GM19023 (cell line): ENCODE data around the gene ZNF264.
"Not testable (repeated sequence)": the region's sequence is repeated elsewhere in the genome, so short reads cannot be mapped to it uniquely, and the experiment has no call there.

Source experiments
- ATAC-seq: cut with Tn5 transposase; IDR thresholded peaks from one replicate; pipeline ENCODE4 v1.9.1; 2021; ENCODE audit warnings: mild to moderate bottlenecking, moderate library complexity; ENCODE audit not compliant: unreplicated experiment

ZNF264 gene

DNA sequence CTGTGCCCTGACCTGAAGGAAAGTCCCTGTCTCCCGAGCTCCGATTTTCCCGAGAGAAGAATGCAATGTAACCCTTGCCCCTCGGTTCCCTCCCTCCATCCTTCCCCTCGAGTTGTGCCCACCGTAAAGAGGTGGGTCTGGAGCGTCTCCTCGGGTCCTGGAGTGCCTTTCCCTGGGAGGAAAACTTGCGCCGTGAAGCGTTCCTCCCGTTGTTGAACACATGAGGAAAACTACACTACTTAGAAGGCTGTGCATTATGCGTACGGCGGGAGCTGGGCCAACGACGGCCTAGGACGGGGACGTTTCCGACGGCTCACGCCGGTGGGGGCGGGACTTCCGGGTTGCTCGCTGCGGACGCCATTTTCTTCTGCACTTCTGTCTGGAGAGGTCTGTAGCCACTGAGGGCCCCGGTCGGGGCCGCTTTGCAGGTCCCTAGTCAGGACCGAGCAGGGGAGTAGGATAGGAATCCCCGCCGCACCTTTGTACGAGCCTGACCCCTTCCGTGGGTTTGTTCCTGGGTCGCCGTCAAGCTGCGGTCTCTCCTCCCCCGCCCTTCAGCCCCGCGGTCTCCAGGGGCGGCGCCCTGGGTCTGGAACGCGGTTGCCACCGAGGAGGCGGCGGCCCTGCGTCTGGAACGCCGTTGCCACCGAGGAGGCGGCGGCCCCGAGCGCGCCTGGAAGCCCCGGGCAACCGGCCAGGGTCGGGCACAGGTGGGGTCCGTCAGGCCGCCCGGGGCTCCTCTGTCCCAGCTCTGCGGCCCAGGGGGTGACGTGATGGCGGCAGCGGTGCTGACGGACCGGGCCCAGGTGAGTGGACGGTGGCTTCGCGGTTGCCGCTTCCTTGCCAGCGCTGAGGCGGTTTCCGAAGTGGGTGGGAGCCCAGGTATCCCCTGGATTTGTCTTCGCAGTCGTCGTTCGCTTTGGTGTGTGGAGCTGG, at the start of gene ZNF264:
ZNF264 (plus strand) TSS at position 360 of the 936 bp plus-strand sequence; CDS start at position 774, 414 bp downstream.
- ATAC-seq = peak; percentile 96

DNA sequence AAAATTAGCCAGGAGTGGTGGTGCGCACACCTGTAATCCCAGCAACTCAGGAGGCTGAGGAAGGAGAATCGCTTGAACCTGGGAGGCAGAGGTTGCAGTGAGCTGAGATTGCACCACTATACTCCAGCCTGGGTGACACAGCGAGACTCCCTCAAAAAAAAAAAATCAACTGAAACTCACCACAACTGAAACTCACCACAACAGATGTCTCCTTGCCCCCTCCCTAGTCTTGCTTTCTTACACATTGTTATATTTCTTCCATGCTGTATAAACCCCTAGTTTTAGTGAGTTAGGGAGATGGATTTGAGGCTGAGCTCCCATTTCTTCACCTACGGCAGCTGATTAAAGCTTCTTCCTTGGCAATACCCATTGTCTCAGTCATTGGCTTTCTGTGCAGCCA, 49.6 kb upstream of the ZNF264 start:
- ATAC-seq = no peak

- ATAC-seq = no peak
Observed at GRCh38 chr19:57152921-57153320, 38.4 kb upstream of the ZNF264 start.

- no peak for ATAC-seq
Observed at GRCh38 chr19:57161985-57162539, 29.2 kb upstream of the ZNF264 start.

DNA sequence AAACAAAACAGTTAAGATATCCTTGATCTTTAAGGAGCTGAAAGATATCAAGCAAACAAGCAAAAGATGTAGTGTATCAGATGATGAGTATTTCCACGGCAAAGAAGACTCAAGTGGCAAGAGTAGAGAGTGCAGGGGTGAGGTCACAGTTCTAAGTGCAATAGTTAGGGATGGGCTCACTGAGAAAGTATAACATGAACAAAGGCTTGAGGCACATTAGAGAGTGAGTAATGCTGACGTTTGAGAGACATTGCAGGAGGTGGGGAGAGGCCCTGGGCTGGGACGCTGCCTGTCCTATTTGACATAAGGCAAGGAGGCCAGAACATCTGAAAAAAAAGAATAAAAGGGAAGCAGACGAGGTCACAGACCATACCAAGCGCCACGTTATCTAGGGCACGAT, 25.5 kb upstream of the ZNF264 start:
- ATAC-seq = no peak

DNA sequence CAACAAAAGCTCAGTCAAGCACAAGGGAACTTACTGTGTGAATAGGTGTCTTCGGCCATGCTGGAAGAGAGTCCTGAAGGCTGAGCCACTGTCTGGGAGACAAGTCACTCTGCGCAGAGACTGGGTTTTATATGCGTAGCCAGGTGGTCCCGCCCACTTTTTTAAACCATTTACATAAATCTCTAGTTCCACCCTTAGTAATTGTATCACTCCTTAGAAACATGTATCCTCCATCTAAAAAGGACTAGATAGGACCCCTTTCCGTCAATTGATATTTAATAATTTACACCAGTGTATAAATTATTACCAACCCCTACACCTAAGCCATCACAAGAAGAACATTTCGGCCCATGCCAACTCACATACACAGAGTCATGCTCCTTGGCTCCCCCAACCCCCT, 23.9 kb upstream of the ZNF264 start, which contains the start of gene DUXA:
DUXA (minus strand) TSS at position 101 of the 400 bp plus-strand sequence; CDS start at position 59, 42 bp downstream.
- no peak for ATAC-seq

GRCh38 chr19:57171551-57172081, 19.7 kb upstream of the ZNF264 start:
- ATAC-seq = no peak

- ATAC-seq = no peak
Observed at GRCh38 chr19:57190301-57190700, 999 bp upstream of the ZNF264 start.

DNA sequence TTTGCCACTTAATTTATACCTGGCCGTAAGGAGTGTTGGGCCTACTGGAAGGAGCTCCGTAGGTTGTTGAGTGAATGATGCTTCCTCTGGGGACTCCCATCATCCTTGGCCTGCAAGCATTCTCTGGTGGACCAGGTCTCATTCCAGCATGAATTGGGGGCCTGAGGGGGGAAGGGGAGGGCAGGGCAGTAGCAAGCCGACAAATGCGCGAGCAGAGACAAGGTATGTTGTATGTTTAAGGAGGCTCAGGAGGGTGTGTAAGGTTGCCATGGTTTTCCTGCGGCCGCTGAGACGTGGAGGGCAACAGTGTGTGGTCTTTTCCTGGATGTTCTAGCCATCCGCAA, 749 bp downstream of the ZNF264 start:
- ATAC-seq = no peak

GRCh38 chr19:57192993-57193392, 1.7 kb downstream of the ZNF264 start:
- ATAC-seq = no peak

DNA sequence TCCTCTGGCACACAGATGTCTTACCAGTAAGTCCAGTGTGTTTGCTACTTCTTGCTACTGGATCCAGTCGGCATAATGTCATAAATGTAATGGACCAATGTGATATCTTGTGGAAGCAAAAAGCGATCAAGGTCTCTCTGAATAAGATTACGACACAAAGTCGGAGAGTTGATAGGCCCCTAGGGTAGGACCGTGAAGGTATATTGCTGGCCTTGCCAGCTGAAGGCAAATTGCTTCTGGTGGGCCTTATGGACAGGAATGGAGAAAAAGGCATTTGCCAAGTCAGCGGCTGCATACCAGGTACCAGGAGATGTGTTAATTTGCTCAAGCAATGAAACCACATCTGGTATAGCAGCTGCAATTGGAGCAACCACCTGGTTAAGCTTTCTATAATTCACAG, 6.6 kb downstream of the ZNF264 start:
- ATAC-seq = not testable (repeated sequence)

- no peak for ATAC-seq
Observed at GRCh38 chr19:57202160-57202559, 10.9 kb downstream of the ZNF264 start.

GRCh38 chr19:57210381-57210780, 19.1 kb downstream of the ZNF264 start:
- no peak for ATAC-seq

DNA sequence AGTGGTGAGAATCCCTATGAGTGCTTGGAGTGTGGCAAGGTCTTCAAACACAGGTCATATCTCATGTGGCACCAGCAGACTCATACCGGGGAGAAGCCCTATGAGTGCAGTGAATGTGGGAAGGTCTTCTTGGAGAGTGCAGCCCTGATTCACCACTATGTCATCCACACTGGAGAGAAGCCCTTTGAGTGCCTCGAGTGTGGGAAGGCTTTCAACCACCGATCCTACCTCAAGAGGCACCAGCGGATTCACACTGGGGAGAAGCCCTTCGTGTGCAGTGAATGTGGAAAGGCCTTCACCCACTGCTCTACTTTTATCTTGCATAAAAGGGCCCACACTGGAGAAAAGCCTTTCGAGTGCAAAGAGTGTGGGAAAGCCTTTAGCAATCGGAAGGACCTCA, 20.8 kb downstream of the ZNF264 start:
- no peak for ATAC-seq

DNA sequence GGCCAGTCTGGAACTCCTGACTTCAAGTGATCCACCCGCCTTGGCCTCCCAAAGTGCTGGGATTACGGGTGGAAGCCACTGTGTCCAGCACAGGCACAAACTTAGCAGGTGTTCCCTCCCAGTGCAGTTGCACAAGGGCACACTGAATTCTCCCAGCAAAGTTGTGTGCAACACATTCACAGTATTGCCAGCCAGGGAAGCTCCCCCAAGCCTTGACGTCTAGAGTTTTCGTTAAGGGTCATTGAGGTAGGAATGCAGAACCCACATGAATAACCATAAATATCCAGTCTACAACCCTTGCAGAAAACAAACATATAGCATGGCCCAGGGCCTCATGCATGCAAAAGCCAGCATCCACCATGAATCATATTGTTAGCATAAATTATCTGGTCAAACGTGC, 36.2 kb downstream of the ZNF264 start:
- ATAC-seq = no peak

DNA sequence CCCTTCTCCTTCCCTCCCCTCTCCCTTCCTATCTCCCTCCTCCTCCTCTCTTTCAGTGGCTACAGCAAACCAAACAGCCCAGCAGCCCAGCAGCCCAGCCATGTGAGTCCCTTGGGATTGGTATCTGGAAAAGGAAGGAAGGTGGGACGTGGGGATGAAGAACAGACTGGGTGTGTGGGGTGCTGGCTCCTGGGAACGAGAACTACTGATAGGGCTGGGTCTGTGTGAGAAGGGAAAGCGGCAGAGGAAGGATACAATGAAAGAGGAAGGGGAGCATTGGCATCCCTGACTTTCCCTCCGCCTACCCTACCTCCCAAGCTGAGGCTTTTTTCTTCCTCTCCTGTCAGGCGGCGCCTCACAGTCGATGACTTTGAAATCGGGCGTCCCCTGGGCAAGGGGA, 40.4 kb downstream of the ZNF264 start:
- ATAC-seq = no peak

DNA sequence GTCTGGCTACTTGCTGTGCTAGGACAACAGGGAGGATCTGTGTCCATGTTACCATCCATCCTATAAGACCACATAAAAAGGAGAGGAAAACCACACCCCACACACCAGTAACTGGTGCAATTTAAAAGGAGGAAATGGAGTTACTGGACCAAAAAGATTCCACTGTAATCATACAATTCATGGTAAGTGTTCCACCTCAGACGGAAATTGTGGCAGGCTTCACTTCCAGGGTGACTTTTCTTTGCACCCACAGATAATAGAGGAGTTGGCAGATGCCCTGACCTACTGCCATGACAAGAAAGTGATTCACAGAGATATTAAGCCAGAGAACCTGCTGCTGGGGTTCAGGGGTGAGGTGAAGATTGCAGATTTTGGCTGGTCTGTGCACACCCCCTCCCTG, 41.9 kb downstream of the ZNF264 start:
- no peak for ATAC-seq

- no peak for ATAC-seq
Observed at GRCh38 chr19:57239982-57240310, 48.6 kb downstream of the ZNF264 start.

DNA sequence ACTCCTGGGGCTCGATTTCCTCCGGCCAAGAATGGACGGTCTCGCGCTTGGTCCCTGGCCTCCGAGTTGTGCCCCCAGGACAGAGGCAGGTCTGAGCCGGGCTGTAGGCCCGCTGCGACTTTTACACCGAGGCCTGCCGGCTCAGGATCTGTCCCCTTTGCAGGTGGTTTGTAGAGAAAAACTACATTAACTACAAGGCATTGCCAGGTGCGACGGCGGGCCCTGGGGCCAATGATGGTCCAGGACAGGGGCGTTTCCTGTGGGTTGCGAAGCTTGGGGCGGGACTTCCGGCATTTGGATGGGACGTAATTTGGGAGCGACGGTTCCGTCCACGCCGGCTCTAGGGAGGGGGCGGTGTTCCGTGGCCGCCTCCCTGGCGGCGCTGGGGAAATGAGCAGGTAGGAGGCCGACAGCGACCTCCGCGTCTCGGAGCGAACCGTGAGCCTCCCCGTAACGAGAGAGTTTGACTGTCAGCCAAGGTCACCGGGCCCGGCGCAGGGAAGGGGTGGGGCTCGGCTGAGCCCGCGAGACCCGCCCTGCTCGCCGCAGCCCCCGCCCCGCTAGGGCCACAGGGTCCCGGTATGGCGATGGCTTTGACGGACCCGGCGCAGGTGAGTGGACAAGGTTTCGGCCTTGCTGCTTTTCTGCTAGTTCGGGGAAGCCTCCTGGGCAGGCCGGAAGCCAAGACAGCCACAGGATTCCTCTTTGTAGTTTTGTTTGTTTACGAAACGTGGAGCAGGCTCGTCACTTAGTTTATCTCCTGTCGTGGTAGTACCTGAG, 49.2 kb downstream of the ZNF264 start, which contains the start of gene ZNF805:
ZNF805 (plus strand) TSS at position 322 of the 780 bp plus-strand sequence; CDS start at position 582, 260 bp downstream.
- peak; percentile 94 for ATAC-seq

DNA sequence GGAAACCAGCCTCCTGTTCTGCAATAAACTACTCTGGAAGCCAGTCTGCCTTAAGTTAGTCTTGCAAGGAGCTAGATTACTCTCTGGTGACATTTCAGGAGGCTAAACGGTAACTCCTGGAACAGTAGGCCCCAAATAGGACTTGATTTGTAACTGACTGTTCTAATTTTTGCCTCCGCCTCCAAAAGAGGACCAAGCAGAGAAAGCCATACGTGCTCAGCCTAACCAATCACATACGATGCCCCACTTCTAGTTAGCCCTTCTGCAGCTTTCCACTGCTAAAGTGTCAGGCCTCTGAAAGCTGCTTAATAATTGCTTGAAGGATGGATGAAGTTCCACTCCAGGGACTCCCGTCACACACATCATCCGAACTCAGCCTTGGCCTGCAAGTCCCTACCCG, 49.9 kb downstream of the ZNF264 start:
- ATAC-seq = no peak

DNA sequence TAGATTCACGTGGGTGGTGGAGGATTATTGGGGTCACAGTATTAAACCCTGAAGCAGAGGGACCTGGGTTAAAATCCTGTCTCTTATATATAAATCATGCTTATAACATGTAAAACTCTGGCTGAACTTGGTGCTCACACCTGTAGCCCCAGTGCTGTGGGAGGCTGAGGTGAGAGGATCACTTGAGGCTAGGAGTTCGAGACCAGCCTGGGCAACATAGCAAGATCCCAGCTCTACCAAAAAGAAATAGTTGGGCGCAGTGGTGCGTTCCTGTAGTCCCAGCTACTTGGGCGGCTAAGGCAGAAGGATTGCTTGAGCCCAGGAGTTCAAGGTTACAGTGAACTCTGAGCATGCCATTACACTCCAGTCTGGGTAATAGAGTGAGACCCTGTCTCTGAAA, 51.5 kb downstream of the ZNF264 start:
- no peak for ATAC-seq
